K562 treated with DMSO at 1 percent for 24 hours (cell line): Measurements from ENCODE around the gene PMAIP1. TPM values are rescaled to one million over a fixed set of nuclear protein-coding genes. Genes with fewer than 3 reads are reported as not detected.

Experiments
- total RNA-seq: library from RNA; unstranded; fragments of 300-600 nt; gene quantifications from 2 replicates; pipeline ENCODE4 v1.2.3, GENCODE V29; 2022; ENCODE audit warnings: low read depth; ENCODE audit not compliant: insufficient read depth

PMAIP1 gene
- total RNA-seq, result 32.1 and 32.5 TPM in 2 replicates

GRCh38 chr18:59899298-59900221 lies at the start of gene PMAIP1:
PMAIP1 (plus strand) TSS chr18:59899996; CDS start chr18:59900178, 182 bp downstream.

Other genes starting within 250 kb of the PMAIP1 start
- not detected in 2 replicates for gene CCBE1, start 202.6 kb upstream of the PMAIP1 start, total RNA-seq